Inferior parietal cortex (tissue), 1 donor: ENCODE results near the gene RIF1.

Source experiments
- DNase-seq: peaks from one replicate; pipeline ENCODE4 v3.0.0-alpha.2; 2016; ENCODE audit errors: extremely low spot score

RIF1 gene

DNA sequence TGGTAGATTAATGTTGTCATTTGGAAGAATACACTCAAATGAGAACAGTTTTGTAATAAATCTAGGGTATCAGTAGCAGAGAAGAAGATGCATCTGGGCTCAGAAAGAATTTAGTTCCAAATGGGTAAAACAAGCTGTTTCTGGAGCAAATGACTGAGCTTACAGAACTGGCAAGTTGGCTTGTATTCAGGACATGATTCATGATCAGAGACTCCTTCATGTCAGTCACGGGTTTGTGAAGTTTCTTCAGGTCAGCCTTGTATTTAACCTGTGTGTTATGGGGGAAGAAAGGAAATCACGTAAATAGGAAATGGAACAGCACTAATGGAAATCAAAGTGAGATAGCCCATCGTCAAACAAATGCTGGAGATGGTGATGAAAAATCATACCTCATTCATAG, 109.1 kb downstream of the RIF1 start:
- DNase-seq = no peak

GRCh38 chr2:151520976-151521375, 111.3 kb downstream of the RIF1 start:
- no peak for DNase-seq

DNA sequence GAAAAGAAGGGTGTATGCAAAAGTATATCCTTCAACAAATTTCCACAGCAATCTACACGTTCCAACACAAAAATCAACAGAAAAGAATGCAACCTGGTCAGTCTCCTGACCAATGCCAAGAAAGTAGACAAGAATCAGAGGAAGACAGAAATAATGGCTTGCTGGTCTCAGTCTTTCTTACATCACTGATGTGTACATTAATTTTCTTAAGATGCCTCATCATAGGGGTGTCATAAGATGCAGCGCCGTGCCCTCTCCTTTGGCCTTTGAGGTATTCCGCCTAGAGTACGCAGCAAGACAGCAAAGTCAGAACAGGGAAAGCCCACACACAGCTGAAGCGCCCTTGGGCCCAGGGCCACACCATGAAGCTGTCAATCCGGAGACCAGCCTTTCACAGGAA, 112.9 kb downstream of the RIF1 start:
- DNase-seq = no peak

DNA sequence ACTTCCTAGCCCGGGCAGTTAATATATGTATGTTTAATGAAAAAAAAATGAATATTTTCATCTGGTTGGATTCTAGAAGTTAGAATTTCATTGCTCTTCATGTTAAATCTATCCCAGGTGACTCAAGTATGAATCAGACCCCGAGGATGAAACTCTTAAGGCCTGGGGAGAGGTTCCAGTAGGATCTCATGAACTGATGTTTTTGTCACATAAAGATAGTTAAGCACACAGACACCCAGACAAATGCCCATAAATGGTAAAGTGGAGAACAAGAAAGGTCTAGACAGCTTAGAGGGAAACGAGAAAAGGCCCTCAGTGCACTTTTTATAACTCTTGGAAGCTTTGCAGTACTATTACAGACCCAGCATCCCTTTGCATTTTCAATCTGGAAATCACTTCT, 114.1 kb downstream of the RIF1 start:
- DNase-seq = no peak

GRCh38 chr2:151525821-151526373, 116.2 kb downstream of the RIF1 start:
- DNase-seq = no peak

- no peak for DNase-seq
These were observed 116.9 kb downstream of the RIF1 start for GRCh38 chr2:151526572-151527090.
